OCI-LY1 (cell line): ENCODE data around the gene MAML2.

Source experiments
- H2AFZ ChIP-seq: fragments of 200-600 bp; sonication (generic), shearing (Covaris generic); 2 replicates; pipeline ENCODE4 v1.6.0; 2014; ENCODE audit warnings: antibody characterized with exemption, mild to moderate bottlenecking, low read length
- H3F3A ChIP-seq: fragments of 200-600 bp; sonication (generic), shearing (Covaris generic); 2 replicates; pipeline ENCODE4 v1.6.0; 2014; ENCODE audit warnings: mild to moderate bottlenecking, antibody characterized with exemption, low read length, moderate library complexity; ENCODE audit not compliant: insufficient read depth
- H3K27ac ChIP-seq: fragments of 200-600 bp; sonication (generic); 2 replicates; pipeline ENCODE4 v1.5.1; 2014; ENCODE audit warnings: low read length, mixed run types, mild to moderate bottlenecking, low read depth; ENCODE audit not compliant: poor library complexity, severe bottlenecking
- H3K27me3 ChIP-seq: fragments of 200-600 bp; sonication (generic); 2 replicates; pipeline ENCODE4 v1.6.0; 2014; ENCODE audit warnings: antibody characterized with exemption, mild to moderate bottlenecking, low read length, moderate library complexity; ENCODE audit not compliant: insufficient read depth
- H3K36me3 ChIP-seq: fragments of 200-600 bp; sonication (generic); 2 replicates; pipeline ENCODE4 v1.6.1; 2014; ENCODE audit warnings: mild to moderate bottlenecking, antibody characterized with exemption, low read length, moderate library complexity, mixed read lengths; ENCODE audit not compliant: insufficient read depth
- H3K4me1 ChIP-seq: fragments of 200-600 bp; sonication (generic); 2 replicates; pipeline ENCODE4 v1.5.1; 2014; ENCODE audit warnings: mild to moderate bottlenecking, low read length, moderate library complexity; ENCODE audit not compliant: insufficient read depth, severe bottlenecking
- H3K4me2 ChIP-seq: fragments of 200-600 bp; sonication (generic), shearing (Covaris generic); 2 replicates; pipeline ENCODE4 v1.6.1; 2014; ENCODE audit warnings: low read length
- H3K4me3 ChIP-seq: fragments of 200-600 bp; sonication (generic); 2 replicates; pipeline ENCODE4 v1.5.1; 2014; ENCODE audit warnings: low read length, low read depth, mild to moderate bottlenecking, mixed read lengths; ENCODE audit not compliant: poor library complexity, severe bottlenecking
- H3K79me2 ChIP-seq: fragments of 200-600 bp; shearing (Covaris generic); 2 replicates; pipeline ENCODE4 v1.6.1; 2016; ENCODE audit warnings: mixed run types, low read length, mixed read lengths; ENCODE audit not compliant: insufficient read depth
- H3K9ac ChIP-seq: fragments of 200-600 bp; sonication (generic), shearing (Covaris generic); 2 replicates; pipeline ENCODE4 v1.6.1; 2014; ENCODE audit warnings: mild to moderate bottlenecking, low read length, mixed read lengths
- H3K9me2 ChIP-seq: fragments of 200-600 bp; sonication (generic), shearing (Covaris generic); 2 replicates; pipeline ENCODE4 v1.6.1; 2014; ENCODE audit warnings: low read depth, mild to moderate bottlenecking, low read length, mixed read lengths
- H3K9me3 ChIP-seq: fragments of 200-600 bp; shearing (Covaris generic); 2 replicates; pipeline ENCODE4 v1.6.1; 2014; ENCODE audit warnings: low read length, mixed read lengths
- H4K20me1 ChIP-seq: fragments of 200-600 bp; sonication (generic), shearing (Covaris generic); 2 replicates; pipeline ENCODE4 v1.6.0; 2016; ENCODE audit warnings: mild to moderate bottlenecking, low read length; ENCODE audit not compliant: insufficient read depth
- CTCF ChIP-seq: fragments of 200-600 bp; sonication (generic), shearing (Covaris generic); IDR thresholded peaks from 2 replicates; pipeline ENCODE4 v1.5.1; 2017; ENCODE audit warnings: mild to moderate bottlenecking, antibody characterized with exemption, low read length, moderate library complexity, mixed read lengths
- EZH2 ChIP-seq: fragments of 200-600 bp; sonication (generic), shearing (Covaris generic); IDR thresholded peaks from 2 replicates; pipeline ENCODE4 v1.8.0; 2017; ENCODE audit warnings: borderline replicate concordance, mixed run types, mild to moderate bottlenecking, antibody characterized with exemption, low read length, moderate library complexity, mixed read lengths

Gene MAML2

GRCh38 chr11:95933594-95933993 lies 409.4 kb downstream of the MAML2 start:
- Histone ChIP-seq H3F3A (no peaks in the 10 kb centered on the region), H3K79me2 (no peaks in the 10 kb centered on the region), H3K4me1 (no peaks in the 10 kb centered on the region), H2AFZ (no peak overlapping the region), H3K9me2 (no peaks in the 10 kb centered on the region), H3K27ac (no peak overlapping the region), H3K4me3 (no peak overlapping the region), H3K27me3 (no peaks in the 10 kb centered on the region), H3K9ac (no peak overlapping the region), H3K4me2 (no peak overlapping the region), H3K9me3 (no peaks in the 10 kb centered on the region), H4K20me1 (no peaks in the 10 kb centered on the region), H3K36me3 (no peaks in the 10 kb centered on the region)
- no peak for TF ChIP-seq CTCF

- no peak overlapping the region for H3K27ac ChIP-seq
- no peaks in the 10 kb centered on the region for H3K9me3 ChIP-seq
- no peaks in the 10 kb centered on the region for H3K9me2 ChIP-seq
- no peaks in the 10 kb centered on the region for H3K4me1 ChIP-seq
- no peaks in the 10 kb centered on the region for H3K27me3 ChIP-seq
- H3K36me3 ChIP-seq = no peaks in the 10 kb centered on the region
- H4K20me1 ChIP-seq = no peaks in the 10 kb centered on the region
- no peaks in the 10 kb centered on the region for H3F3A ChIP-seq
- no peak overlapping the region for H2AFZ ChIP-seq
- no peak overlapping the region for H3K9ac ChIP-seq
- no peak overlapping the region for H3K4me3 ChIP-seq
- H3K79me2 ChIP-seq = no peaks in the 10 kb centered on the region
- TF ChIP-seq EZH2 (no peak), CTCF (no peak)
- no peak overlapping the region for H3K4me2 ChIP-seq
Measured at GRCh38 chr11:95931916-95932315, 411.1 kb downstream of the MAML2 start.

- H3K9ac ChIP-seq = no peak overlapping the region
- H3K9me2 ChIP-seq = no peaks in the 10 kb centered on the region
- H3K4me1 ChIP-seq = no peaks in the 10 kb centered on the region
- TF ChIP-seq EZH2 = no peak
- TF ChIP-seq CTCF = no peak
- H3K4me2 ChIP-seq = no peak overlapping the region
- no peak overlapping the region for H2AFZ ChIP-seq
- H4K20me1 ChIP-seq = no peaks in the 10 kb centered on the region
- no peaks in the 10 kb centered on the region for H3K79me2 ChIP-seq
- no peaks in the 10 kb centered on the region for H3K27me3 ChIP-seq
- H3K4me3 ChIP-seq = no peak overlapping the region
- H3K36me3 ChIP-seq = no peaks in the 10 kb centered on the region
- no peak overlapping the region for H3K27ac ChIP-seq
- no peaks in the 10 kb centered on the region for H3F3A ChIP-seq
- H3K9me3 ChIP-seq = no peaks in the 10 kb centered on the region
Measured at GRCh38 chr11:95930948-95931347, 412.0 kb downstream of the MAML2 start.
